Neural progenitor cell (in vitro differentiated cells): ENCODE measurements around the gene NKAIN2. TPM values are rescaled to one million over a fixed set of nuclear protein-coding genes. Genes with fewer than 3 reads are reported as not detected.

Source experiments
- DNase-seq: peaks from one replicate; pipeline ENCODE4 v3.0.0-alpha.2; 2016; ENCODE audit warnings: low spot score
- H2AFZ ChIP-seq: fragments of 200-600 bp; sonication (generic); replicated peaks from 2 replicates; pipeline ENCODE4 v1.6.1; 2016; ENCODE audit warnings: antibody characterized with exemption
- H3F3A ChIP-seq: fragments of 200-600 bp; sonication (generic); 2 replicates; pipeline ENCODE4 v1.6.1; 2016; ENCODE audit warnings: antibody characterized with exemption, low read depth
- H3K27ac ChIP-seq: fragments of 200-600 bp; sonication (generic); 2 replicates; pipeline ENCODE4 v1.5.1; 2016; ENCODE audit warnings: mild to moderate bottlenecking
- H3K27me3 ChIP-seq: fragments of 200-600 bp; sonication (generic); 2 replicates; pipeline ENCODE4 v1.6.1; 2016; ENCODE audit warnings: mild to moderate bottlenecking, moderate library complexity
- H3K36me3 ChIP-seq: fragments of 200-600 bp; sonication (generic); 2 replicates; pipeline ENCODE4 v1.5.1; 2016
- H3K4me1 ChIP-seq: fragments of 200-600 bp; sonication (generic); 2 replicates; pipeline ENCODE4 v1.6.1; 2016; ENCODE audit warnings: mixed run types
- H3K4me2 ChIP-seq: fragments of 200-600 bp; sonication (generic); 2 replicates; pipeline ENCODE4 v1.6.1; 2016
- H3K4me3 ChIP-seq: fragments of 200-600 bp; sonication (generic); 2 replicates; pipeline ENCODE4 v1.5.1; 2016
- H3K79me2 ChIP-seq: fragments of 200-600 bp; sonication (generic); 2 replicates; pipeline ENCODE4 v1.6.1; 2016; ENCODE audit warnings: low read depth
- H3K9ac ChIP-seq: fragments of 200-600 bp; sonication (generic); 2 replicates; pipeline ENCODE4 v1.6.1; 2016
- H3K9me3 ChIP-seq: fragments of 200-600 bp; sonication (generic); 2 replicates; pipeline ENCODE4 v1.5.1; 2016; ENCODE audit warnings: low read depth
- H4K20me1 ChIP-seq: fragments of 200-600 bp; sonication (generic); 2 replicates; pipeline ENCODE4 v1.6.1; 2016; ENCODE audit warnings: low read depth
- H3K27ac Mint-ChIP-seq: 3 replicates; pipeline ENCODE4 v1.8.0; 2021; ENCODE audit warnings: mixed read lengths
- H3K27me3 Mint-ChIP-seq: 2 replicates; pipeline ENCODE4 v1.8.0; 2022; ENCODE audit warnings: low read depth, mild to moderate bottlenecking, inconsistent platforms, moderate library complexity, mixed read lengths; ENCODE audit not compliant: insufficient read depth
- H3K36me3 Mint-ChIP-seq: 3 replicates; pipeline ENCODE4 v1.8.0; 2021; ENCODE audit warnings: mixed read lengths
- H3K4me1 Mint-ChIP-seq: 3 replicates; pipeline ENCODE4 v1.8.0; 2021; ENCODE audit warnings: mixed read lengths
- H3K4me3 Mint-ChIP-seq: 3 replicates; pipeline ENCODE4 v1.8.0; 2021; ENCODE audit warnings: mild to moderate bottlenecking, moderate library complexity, mixed read lengths
- H3K9me3 Mint-ChIP-seq: 3 replicates; pipeline ENCODE4 v1.8.0; 2020; ENCODE audit warnings: mixed read lengths
- CTCF ChIP-seq: fragments of 200-600 bp; sonication (generic); IDR thresholded peaks from 2 replicates; pipeline ENCODE4 v1.5.1; 2017; ENCODE audit warnings: antibody characterized with exemption, mild to moderate bottlenecking
- EZH2 ChIP-seq: fragments of 200-600 bp; sonication (generic); IDR thresholded peaks from 2 replicates; pipeline ENCODE4 v1.6.1; 2017; ENCODE audit warnings: antibody characterized with exemption, mild to moderate bottlenecking, moderate library complexity
- EZH2phosphoT487 ChIP-seq: fragments of 200-600 bp; sonication (generic); IDR thresholded peaks from 2 replicates; pipeline ENCODE4 v1.6.1; 2017; ENCODE audit warnings: antibody characterized with exemption
- total RNA-seq: library from RNA; depleted of rRNA; stranded (reverse); fragments of >200 nt; gene quantifications from 2 replicates; pipeline ENCODE4 v1.2.3, GENCODE V29; 2015; ENCODE audit warnings: low replicate concordance

NKAIN2 gene
- total RNA-seq, 1 donor from 2014 or later, result 0.45 TPM

GRCh38 chr6:124205921-124206320 lies 402.3 kb downstream of the NKAIN2 start:
- no peaks in the 10 kb centered on the region for H3F3A ChIP-seq
- no peak overlapping the region for H3K27ac ChIP-seq
- TF ChIP-seq EZH2, result no peak
- no peak for TF ChIP-seq CTCF
- no peak for TF ChIP-seq EZH2phosphoT487
- no peaks in the 10 kb centered on the region for H3K4me1 ChIP-seq
- Mint-ChIP-seq H3K4me3 (no peak overlapping the region), H3K27me3 (peaks cover 2% of the 10 kb centered on the region), H3K27ac (no peak overlapping the region), H3K9me3 (no peaks in the 10 kb centered on the region), H3K36me3 (no peaks in the 10 kb centered on the region), H3K4me1 (no peaks in the 10 kb centered on the region)
- H3K9me3 ChIP-seq, result no peaks in the 10 kb centered on the region
- H3K36me3 ChIP-seq, result no peaks in the 10 kb centered on the region
- no peak for DNase-seq
- no peaks in the 10 kb centered on the region for H3K27me3 ChIP-seq
- no peak overlapping the region for H3K9ac ChIP-seq
- H4K20me1 ChIP-seq, result no peaks in the 10 kb centered on the region
- H2AFZ ChIP-seq, result no peak overlapping the region
- no peaks in the 10 kb centered on the region for H3K79me2 ChIP-seq
- no peak overlapping the region for H3K4me2 ChIP-seq
- H3K4me3 ChIP-seq, result no peak overlapping the region

DNA sequence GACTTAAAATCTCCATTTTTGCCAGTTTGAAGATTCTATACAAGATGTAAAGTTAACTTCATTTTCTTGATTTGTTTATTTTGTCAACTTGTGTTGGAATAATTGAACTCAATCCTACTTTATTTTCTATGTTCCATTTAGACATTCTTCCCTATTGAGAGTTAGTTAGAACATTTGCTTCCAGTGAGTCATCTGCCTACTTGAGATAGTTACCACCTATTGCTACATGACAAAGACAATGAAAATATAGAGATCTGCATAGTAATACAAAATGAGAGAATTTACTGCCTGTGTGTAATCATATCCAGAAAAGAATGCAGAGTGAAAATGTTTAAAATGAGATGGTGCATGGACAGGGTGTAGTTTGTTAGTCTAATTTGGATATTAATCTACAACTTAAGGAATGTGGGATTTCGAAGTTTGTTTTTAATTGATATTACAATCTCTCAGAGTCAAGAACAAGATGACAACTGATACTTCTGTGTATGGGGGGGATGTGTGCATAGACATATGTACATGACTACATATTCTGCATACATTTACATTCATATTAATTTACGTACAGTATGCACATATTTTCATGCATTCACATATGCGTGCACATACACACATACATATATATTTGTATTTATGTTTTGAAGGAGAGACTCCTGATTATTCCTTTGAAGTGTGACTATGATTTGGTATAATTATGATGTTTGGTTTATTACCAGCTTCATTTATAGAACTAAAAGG lies 420.1 kb downstream of the NKAIN2 start:
- no peaks in the 10 kb centered on the region for H3K27me3 Mint-ChIP-seq
- no peaks in the 10 kb centered on the region for H3K9me3 Mint-ChIP-seq
- Histone ChIP-seq H3K4me1 (no peaks in the 10 kb centered on the region), H3K36me3 (no peaks in the 10 kb centered on the region), H3K9me3 (no peaks in the 10 kb centered on the region), H3K27ac (no peak overlapping the region), H3F3A (no peaks in the 10 kb centered on the region), H3K4me3 (no peak overlapping the region), H3K4me2 (no peak overlapping the region), H3K27me3 (no peaks in the 10 kb centered on the region), H2AFZ (no peak overlapping the region), H3K79me2 (no peaks in the 10 kb centered on the region), H3K9ac (no peak overlapping the region), H4K20me1 (no peaks in the 10 kb centered on the region)
- H3K27ac Mint-ChIP-seq, result no peak overlapping the region
- H3K36me3 Mint-ChIP-seq, result no peaks in the 10 kb centered on the region
- TF ChIP-seq EZH2phosphoT487 (no peak), EZH2 (no peak), CTCF (no peak)
- no peak for DNase-seq
- peaks cover 4% of the 10 kb centered on the region for H3K4me1 Mint-ChIP-seq
- no peak overlapping the region for H3K4me3 Mint-ChIP-seq

DNA sequence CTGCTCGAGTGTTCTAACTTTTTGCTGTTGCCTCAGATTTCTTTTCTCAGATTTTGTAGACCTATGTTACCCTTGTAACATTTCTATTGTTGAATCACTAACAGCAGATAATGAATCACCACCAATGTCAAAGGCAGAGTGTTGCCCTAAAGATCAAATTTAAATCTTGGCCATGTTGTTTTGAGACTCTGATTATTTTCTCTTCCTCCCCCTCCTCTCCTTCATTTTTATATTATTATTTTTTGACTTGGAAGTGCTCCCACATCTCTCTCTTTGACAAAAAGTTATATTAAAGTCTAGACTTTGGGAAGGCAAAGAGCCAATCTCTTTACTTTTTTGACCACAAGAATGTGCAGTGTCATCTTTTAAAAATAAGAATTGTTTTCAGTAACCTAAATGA lies 422.7 kb downstream of the NKAIN2 start:
- Mint-ChIP-seq H3K9me3 (peaks cover 5% of the 10 kb centered on the region), H3K4me1 (peaks cover 4% of the 10 kb centered on the region), H3K36me3 (no peaks in the 10 kb centered on the region), H3K27me3 (no peaks in the 10 kb centered on the region), H3K4me3 (no peak overlapping the region), H3K27ac (no peak overlapping the region)
- DNase-seq, result no peak
- Histone ChIP-seq H3K27me3 (no peaks in the 10 kb centered on the region), H2AFZ (no peak overlapping the region), H3K36me3 (no peaks in the 10 kb centered on the region), H3F3A (no peaks in the 10 kb centered on the region), H3K27ac (no peak overlapping the region), H3K4me2 (no peak overlapping the region), H3K9ac (no peak overlapping the region), H3K79me2 (no peaks in the 10 kb centered on the region), H4K20me1 (no peaks in the 10 kb centered on the region), H3K9me3 (no peaks in the 10 kb centered on the region), H3K4me3 (no peak overlapping the region), H3K4me1 (no peaks in the 10 kb centered on the region)
- TF ChIP-seq EZH2phosphoT487 (no peak), CTCF (no peak), EZH2 (no peak)
